PC-3 (cell line): Measurements from ENCODE around the gene TSPAN1. TPM values are rescaled to one million over a fixed set of nuclear protein-coding genes. Genes with fewer than 3 reads are reported as not detected.
"Not testable (repeated sequence)": the region's sequence is repeated elsewhere in the genome, so short reads cannot be mapped to it uniquely, and the experiment has no call there.

Experiments
- ATAC-seq: fragments of 200-7000 bp; cut with Tn5 transposase; 2 replicates; pipeline ENCODE4 v1.9.1; 2020; ENCODE audit warnings: mild to moderate bottlenecking, moderate library complexity
- BruUV-seq: library from RNA; stranded (reverse); fragments of 400-500 nt; replicated peaks from 2 replicates; lab custom pipeline; 2021; lab: Mats Ljungman, UMichigan
- CTCF ChIA-PET: fragments of 300-600 bp; sonication (Branson Sonifier 250); formaldehyde crosslinking; loops from one replicate; lab custom pipeline; 2022; ENCODE audit warnings: antibody characterized with exemption; lab: Charles Lee
- POLR2A ChIA-PET: fragments of 300-600 bp; sonication (Branson Sonifier 250); formaldehyde crosslinking; loops from one replicate; lab custom pipeline; 2022; ENCODE audit warnings: antibody characterized with exemption; ENCODE audit not compliant: unreplicated experiment; lab: Charles Lee
- DNase-seq: peaks from one replicate; pipeline ENCODE4 v3.0.0-alpha.2; 2015
- H2AFZ ChIP-seq: fragments of 300-600 bp; sonication (generic); 2 replicates; pipeline ENCODE4 v1.6.0; 2016; ENCODE audit warnings: antibody characterized with exemption, low read length
- H3F3A ChIP-seq: fragments of 300-600 bp; sonication (generic); one replicate; pipeline ENCODE4 v1.6.0; 2017; ENCODE audit warnings: antibody characterized with exemption, low read length, control low read depth, mild to moderate bottlenecking; ENCODE audit not compliant: unreplicated experiment
- H3K27ac ChIP-seq: fragments of 300-600 bp; sonication (generic); 2 replicates; pipeline ENCODE4 v1.5.1; 2016; ENCODE audit warnings: mild to moderate bottlenecking, low read length
- H3K27me3 ChIP-seq: fragments of 300-600 bp; sonication (generic); 2 replicates; pipeline ENCODE4 v1.6.1; 2016; ENCODE audit warnings: low read length, mixed read lengths
- H3K36me3 ChIP-seq: fragments of 300-600 bp; sonication (generic); 2 replicates; pipeline ENCODE4 v1.6.1; 2016; ENCODE audit warnings: low read depth, mixed run types, low read length, mixed read lengths
- H3K4me1 ChIP-seq: fragments of 300-600 bp; sonication (generic); 2 replicates; pipeline ENCODE4 v1.5.1; 2016; ENCODE audit warnings: low read length; ENCODE audit not compliant: insufficient read depth
- H3K4me2 ChIP-seq: fragments of 300-600 bp; sonication (generic); 2 replicates; pipeline ENCODE4 v1.6.0; 2016; ENCODE audit warnings: low read length
- H3K4me3 ChIP-seq: fragments of 300-600 bp; sonication (generic); 2 replicates; pipeline ENCODE4 v1.5.1; 2016; ENCODE audit warnings: mild to moderate bottlenecking, low read length, mixed read lengths
- H3K79me2 ChIP-seq: fragments of 300-600 bp; sonication (generic); 2 replicates; pipeline ENCODE4 v1.6.1; 2017; ENCODE audit warnings: low read length, mixed read lengths
- H3K9ac ChIP-seq: fragments of 300-600 bp; sonication (generic); 2 replicates; pipeline ENCODE4 v1.6.0; 2016; ENCODE audit warnings: mild to moderate bottlenecking, low read length
- H3K9me2 ChIP-seq: fragments of 300-600 bp; sonication (generic); replicated peaks from 2 replicates; pipeline ENCODE4 v1.6.1; 2016; ENCODE audit warnings: mixed run types, low read length, mixed read lengths
- H3K9me3 ChIP-seq: fragments of 300-600 bp; sonication (generic); 2 replicates; pipeline ENCODE4 v1.6.1; 2016; ENCODE audit warnings: low read length, mixed read lengths
- H4K20me1 ChIP-seq: fragments of 300-600 bp; sonication (generic); 2 replicates; pipeline ENCODE4 v1.6.1; 2016; ENCODE audit warnings: low read length, mixed read lengths
- CTCF ChIP-seq: fragments of 300-600 bp; sonication (generic); conservative IDR thresholded peaks from 2 replicates; pipeline ENCODE4 v1.5.1; 2017; ENCODE audit warnings: antibody characterized with exemption, low read depth, mild to moderate bottlenecking, low read length
- EZH2 ChIP-seq: fragments of 300-600 bp; sonication (generic); IDR thresholded peaks from one replicate; pipeline ENCODE4 v1.6.1; 2017; ENCODE audit warnings: antibody characterized with exemption, mild to moderate bottlenecking, low read length; ENCODE audit not compliant: unreplicated experiment
- EZH2phosphoT487 ChIP-seq: fragments of 300-600 bp; sonication (generic); IDR thresholded peaks from 2 replicates; pipeline ENCODE4 v1.6.1; 2018; ENCODE audit warnings: mild to moderate bottlenecking, antibody characterized with exemption, low read length, borderline replicate concordance
- intact Hi-C: fragments of 100-400 bp; cut with micrococcal nuclease; formaldehyde crosslinking; loops from 2 replicates; pipeline ENCODE4 v1.9.0; 2023
- total RNA-seq: library from RNA; depleted of rRNA; stranded (reverse); fragments of >200 nt; gene quantifications from 2 replicates; pipeline ENCODE4 v1.2.3, GENCODE V29; 2014

Gene TSPAN1
- total RNA-seq, 1 experiment from 2014 or later, result 33.7 TPM

GRCh38 chr1:46219551-46220520, 44.9 kb downstream of the TSPAN1 start:
- H3K79me2 ChIP-seq, result no peaks in the 10 kb centered on the region
- TF ChIP-seq EZH2 (no peak), EZH2phosphoT487 (no peak), CTCF (no peak)
- no peaks in the 10 kb centered on the region for H3K9me2 ChIP-seq
- no peak overlapping the region for H3K4me2 ChIP-seq
- no peaks in the 10 kb centered on the region for H3K9me3 ChIP-seq
- DNase-seq, result no peak
- intact Hi-C loops, result no loop called here
- no peaks in the 10 kb centered on the region for H3F3A ChIP-seq
- H4K20me1 ChIP-seq, result no peaks in the 10 kb centered on the region
- BruUV-seq, result no TSS peak
- peaks cover 5% of the 10 kb centered on the region; the same call in 1 of the 2 replicates for H3K4me1 ChIP-seq
- ChIA-PET CTCF (interaction anchor here (0.6 kb wide), 1 partner anchor 79 kb away, joined by 4 read pairs; no protein-coding TSS in a partner anchor), POLR2A (no interaction called here)
- H3K27ac ChIP-seq, result no peak overlapping the region
- H3K36me3 ChIP-seq, result no peaks in the 10 kb centered on the region
- no peak for ATAC-seq
- H2AFZ ChIP-seq, result no peak overlapping the region
- H3K4me3 ChIP-seq, result no peak overlapping the region
- no peak overlapping the region for H3K9ac ChIP-seq
- H3K27me3 ChIP-seq, result no peaks in the 10 kb centered on the region

GRCh38 chr1:46220808-46221207, 45.9 kb downstream of the TSPAN1 start:
- Histone ChIP-seq H3K27ac (no peak overlapping the region), H3F3A (no peaks in the 10 kb centered on the region), H3K9ac (no peak overlapping the region), H3K4me3 (no peak overlapping the region), H3K9me2 (no peaks in the 10 kb centered on the region), H3K27me3 (no peaks in the 10 kb centered on the region), H4K20me1 (no peaks in the 10 kb centered on the region), H3K4me2 (no peak overlapping the region), H3K9me3 (no peaks in the 10 kb centered on the region), H2AFZ (no peak overlapping the region), H3K79me2 (no peaks in the 10 kb centered on the region), H3K4me1 (peaks cover 5% of the 10 kb centered on the region; the same call in 1 of the 2 replicates), H3K36me3 (no peaks in the 10 kb centered on the region)
- TF ChIP-seq EZH2phosphoT487 (no peak), CTCF (no peak), EZH2 (no peak)
- CTCF ChIA-PET, result no interaction called here
- POLR2A ChIA-PET, result no interaction called here
- BruUV-seq, result no TSS peak
- intact Hi-C loops, result no loop called here
- DNase-seq, result no peak
- no peak for ATAC-seq

GRCh38 chr1:46221749-46222148, 46.9 kb downstream of the TSPAN1 start:
- H3K79me2 ChIP-seq, result no peaks in the 10 kb centered on the region
- ChIA-PET POLR2A (no interaction called here), CTCF (interaction anchor here (0.6 kb wide), 1 partner anchor 957 kb away, joined by 5 read pairs; no protein-coding TSS in a partner anchor)
- H3K9me3 ChIP-seq, result no peaks in the 10 kb centered on the region
- no peaks in the 10 kb centered on the region for H4K20me1 ChIP-seq
- H3K9me2 ChIP-seq, result no peaks in the 10 kb centered on the region
- H3K9ac ChIP-seq, result no peak overlapping the region
- no peak overlapping the region for H3K27ac ChIP-seq
- H3K4me3 ChIP-seq, result no peak overlapping the region
- H2AFZ ChIP-seq, result no peak overlapping the region
- H3K36me3 ChIP-seq, result no peaks in the 10 kb centered on the region
- H3K4me1 ChIP-seq, result peaks cover 5% of the 10 kb centered on the region; the same call in 1 of the 2 replicates
- no TSS peak for BruUV-seq
- no peak for ATAC-seq
- DNase-seq, result no peak
- no peak overlapping the region for H3K4me2 ChIP-seq
- intact Hi-C loops, result no loop called here
- TF ChIP-seq EZH2phosphoT487 (no peak), EZH2 (no peak), CTCF (no peak)
- no peaks in the 10 kb centered on the region for H3F3A ChIP-seq
- no peaks in the 10 kb centered on the region for H3K27me3 ChIP-seq

- not testable (repeated sequence) for H3K4me3 ChIP-seq, BruUV-seq, H3K27me3 ChIP-seq, H3K9me3 ChIP-seq, H3K9ac ChIP-seq, ATAC-seq, H3K9me2 ChIP-seq, H3K79me2 ChIP-seq, H3K4me1 ChIP-seq, H3K36me3 ChIP-seq, H3K27ac ChIP-seq, H4K20me1 ChIP-seq, H2AFZ ChIP-seq, DNase-seq, H3F3A ChIP-seq
- CTCF ChIA-PET, result interaction anchor here (0.5 to 1.5 kb wide), 15 partner anchors 9 to 187 kb away, joined by 3 to 58 read pairs (median 4); partner anchors contain the start of genes PIK3R3 and RAD54L
- 0 out of 2 replicates have a peak overlapping the region, but pooled peaks have one; percentile 17 for H3K4me2 ChIP-seq
- intact Hi-C loops, result loop anchor here (1.0 kb wide), 4 partner anchors 25 to 186 kb away; partner anchors contain the start of gene POMGNT1
- POLR2A ChIA-PET, result interaction anchor here (1.1 kb wide), 1 partner anchor 24 kb away, joined by 47 read pairs; no protein-coding TSS in a partner anchor
These were observed 48.2 kb downstream of the TSPAN1 start for GRCh38 chr1:46223055-46223454.
